NCI-H1105 (cell line): ENCODE measurements around the gene EPHA1.

ENCODE experiments used
- DNase-seq: peaks from one replicate; lab custom pipeline; 2025; lab: John Stamatoyannopoulos, UW

Gene EPHA1

GRCh38 chr7:143408686-143409561 is at the start of gene EPHA1:
TSS of gene EPHA1 (minus strand) at chr7:143408856. CDS start at chr7:143408805, 51 bp downstream.
- DNase-seq: peak; percentile 70

- no peak for DNase-seq
These were observed 49.6 kb upstream of the EPHA1 start for GRCh38 chr7:143458263-143458662.

- no peak for DNase-seq
These were observed 48.5 kb upstream of the EPHA1 start for GRCh38 chr7:143456992-143457793.

GRCh38 chr7:143455942-143456341 is 47.3 kb upstream of the EPHA1 start:
- no peak for DNase-seq

- no peak for DNase-seq
These were observed 46.8 kb upstream of the EPHA1 start for GRCh38 chr7:143455491-143455890.

GRCh38 chr7:143454091-143454680 is 45.5 kb upstream of the EPHA1 start:
- DNase-seq: no peak

GRCh38 chr7:143452495-143452894 is 43.8 kb upstream of the EPHA1 start:
- DNase-seq: no peak

- DNase-seq: no peak
These were observed 43.1 kb upstream of the EPHA1 start for GRCh38 chr7:143451746-143452145.

GRCh38 chr7:143451122-143451521 is 42.5 kb upstream of the EPHA1 start:
- DNase-seq: no peak

- no peak for DNase-seq
These were observed 41.1 kb upstream of the EPHA1 start for GRCh38 chr7:143449793-143450192.

- no peak for DNase-seq
These were observed 39.8 kb upstream of the EPHA1 start for GRCh38 chr7:143448429-143448828.

- DNase-seq: no peak
These were observed 38.8 kb upstream of the EPHA1 start for GRCh38 chr7:143447466-143447865.

GRCh38 chr7:143444785-143445184 is 36.1 kb upstream of the EPHA1 start:
- no peak for DNase-seq

- no peak for DNase-seq
These were observed 35.6 kb upstream of the EPHA1 start for GRCh38 chr7:143444063-143444782.

- no peak for DNase-seq
These were observed 34.5 kb upstream of the EPHA1 start, which contains the start of gene TAS2R60 for GRCh38 chr7:143443153-143443552. TSS of gene TAS2R60 (plus strand) at chr7:143443453. CDS start at chr7:143443453, 0 bp downstream.

GRCh38 chr7:143439866-143440265 is 31.2 kb upstream of the EPHA1 start:
- DNase-seq: no peak

- DNase-seq: no peak
These were observed 28.9 kb upstream of the EPHA1 start for GRCh38 chr7:143437578-143437977.

- DNase-seq: no peak
These were observed 27.8 kb upstream of the EPHA1 start for GRCh38 chr7:143436325-143436946.

- no peak for DNase-seq
These were observed 26.6 kb upstream of the EPHA1 start for GRCh38 chr7:143435266-143435665.

GRCh38 chr7:143434660-143435059 is 26.0 kb upstream of the EPHA1 start:
- DNase-seq: no peak

- no peak for DNase-seq
These were observed 25.1 kb upstream of the EPHA1 start for GRCh38 chr7:143433759-143434158.
